Astrocyte (in vitro differentiated cells and primary cell): ENCODE results near the gene ATXN10. TPM values are rescaled to one million over a fixed set of nuclear protein-coding genes. Genes with fewer than 3 reads are reported as not detected.

Source experiments
- DNase-seq: peaks from one replicate; pipeline ENCODE4 v3.0.0-alpha.2; 2010; ENCODE audit warnings: low read depth
- FAIRE-seq: peaks from 2 replicates; lab custom pipeline; 2011; peaks lifted over from hg19 to GRCh38; lab: Jason Lieb, UNC
- H2AFZ ChIP-seq: 2 replicates; pipeline ENCODE4 v1.6.0; 2012; ENCODE audit warnings: low read depth, low read length, inconsistent platforms
- H3K27ac ChIP-seq: 2 replicates; pipeline ENCODE4 v1.5.1; 2011; ENCODE audit warnings: low read depth, low read length, inconsistent platforms
- H3K27me3 ChIP-seq: 2 replicates; pipeline ENCODE4 v1.6.0; 2011; ENCODE audit warnings: low read length, inconsistent platforms; ENCODE audit not compliant: insufficient read depth
- H3K36me3 ChIP-seq: 2 replicates; pipeline ENCODE4 v1.5.1; 2011; ENCODE audit warnings: low read length, inconsistent platforms; ENCODE audit not compliant: insufficient read depth
- H3K4me1 ChIP-seq: 2 replicates; pipeline ENCODE4 v1.5.1; 2011; ENCODE audit warnings: low read length, inconsistent platforms; ENCODE audit not compliant: insufficient read depth
- H3K4me2 ChIP-seq: 2 replicates; pipeline ENCODE4 v1.6.0; 2012; ENCODE audit warnings: low read length, inconsistent platforms
- H3K4me3 ChIP-seq: 2 replicates; pipeline ENCODE4 v1.5.1; 2011; ENCODE audit warnings: low read depth, mild to moderate bottlenecking, low read length, inconsistent platforms; ENCODE audit not compliant: insufficient read depth
- H3K79me2 ChIP-seq: 2 replicates; pipeline ENCODE4 v1.6.0; 2012; ENCODE audit warnings: mild to moderate bottlenecking, low read length, inconsistent platforms; ENCODE audit not compliant: insufficient read depth
- H3K9ac ChIP-seq: 2 replicates; pipeline ENCODE4 v1.6.0; 2012; ENCODE audit warnings: mild to moderate bottlenecking, low read length, inconsistent platforms
- H3K9me3 ChIP-seq: 2 replicates; pipeline ENCODE4 v1.5.1; 2012; ENCODE audit warnings: low read depth, mild to moderate bottlenecking, low read length, inconsistent platforms; ENCODE audit not compliant: insufficient read depth
- H4K20me1 ChIP-seq: 2 replicates; pipeline ENCODE4 v1.6.0; 2012; ENCODE audit warnings: low read length, inconsistent platforms; ENCODE audit not compliant: insufficient read depth
- H3K27ac Mint-ChIP-seq: one replicate; pipeline ENCODE4 v1.8.0; 2021; ENCODE audit warnings: mild to moderate bottlenecking, mixed read lengths; ENCODE audit not compliant: unreplicated experiment
- H3K27me3 Mint-ChIP-seq: one replicate; pipeline ENCODE4 v1.8.0; 2021; ENCODE audit warnings: low read depth, mixed read lengths; ENCODE audit not compliant: unreplicated experiment
- H3K36me3 Mint-ChIP-seq: one replicate; pipeline ENCODE4 v1.8.0; 2021; ENCODE audit warnings: low read depth, mixed read lengths; ENCODE audit not compliant: unreplicated experiment
- H3K4me1 Mint-ChIP-seq: one replicate; pipeline ENCODE4 v1.8.0; 2021; ENCODE audit warnings: low read depth, mixed read lengths; ENCODE audit not compliant: unreplicated experiment
- H3K4me3 Mint-ChIP-seq: one replicate; pipeline ENCODE4 v1.8.0; 2021; ENCODE audit warnings: mild to moderate bottlenecking, moderate library complexity, mixed read lengths; ENCODE audit not compliant: unreplicated experiment
- H3K9me3 Mint-ChIP-seq: one replicate; pipeline ENCODE4 v1.8.0; 2021; ENCODE audit warnings: mild to moderate bottlenecking, mixed read lengths; ENCODE audit not compliant: unreplicated experiment
- CTCF ChIP-seq: IDR thresholded peaks from 2 replicates; pipeline ENCODE4 v1.5.1; 2011; ENCODE audit warnings: low read depth, mild to moderate bottlenecking, inconsistent platforms, low read length, moderate library complexity; ENCODE audit not compliant: insufficient read depth
- EZH2 ChIP-seq: IDR thresholded peaks from 2 replicates; pipeline ENCODE4 v1.6.1; 2012; ENCODE audit warnings: mild to moderate bottlenecking, low read length, inconsistent platforms; ENCODE audit not compliant: insufficient read depth
- total RNA-seq: library from RNA; stranded (reverse); gene quantifications from 2 replicates; pipeline ENCODE4 v1.2.1, GENCODE V29; 2021

The ATXN10 gene
- total RNA-seq, 1 donor from 2014 or later, result 195 TPM

DNA sequence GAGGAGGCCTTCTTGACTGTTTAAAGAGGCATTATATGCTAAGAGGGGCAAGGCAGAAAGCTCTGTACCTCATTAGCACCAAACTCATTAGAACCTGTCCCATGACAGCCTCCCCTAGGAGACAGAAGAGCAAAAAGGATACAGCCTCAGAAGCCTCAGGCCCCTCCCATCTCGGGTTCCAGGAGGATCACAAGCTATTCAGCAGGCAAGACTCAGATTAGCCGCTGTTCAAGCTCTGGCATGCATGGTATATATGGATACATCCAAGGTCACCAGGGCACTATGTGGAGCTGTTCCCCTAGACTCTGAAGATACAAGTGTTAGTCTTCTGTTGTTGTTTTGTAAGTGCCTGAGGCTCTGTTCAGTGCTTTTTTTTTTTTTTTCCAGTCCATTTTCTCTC is 32.1 kb downstream of the ATXN10 start:
- DNase-seq, result no peak
- no peak overlapping the region for H3K4me3 Mint-ChIP-seq
- no peak overlapping the region for H3K27ac Mint-ChIP-seq
- H3K79me2 ChIP-seq, result peaks cover 86% of the 10 kb centered on the region
- H3K4me1 ChIP-seq, result peaks cover under 1% of the 10 kb centered on the region
- no peak for FAIRE-seq
- H3K9ac ChIP-seq, result no peak overlapping the region
- peaks cover 10% of the 10 kb centered on the region for H3K4me1 Mint-ChIP-seq
- no peak for TF ChIP-seq CTCF
- TF ChIP-seq EZH2, result no peak
- H3K9me3 ChIP-seq, result no peaks in the 10 kb centered on the region
- H3K27ac ChIP-seq, result no peak overlapping the region
- no peak overlapping the region for H3K4me3 ChIP-seq
- peaks cover 44% of the 10 kb centered on the region for H3K36me3 ChIP-seq
- peaks cover 25% of the 10 kb centered on the region for H4K20me1 ChIP-seq
- H3K27me3 ChIP-seq, result no peaks in the 10 kb centered on the region
- H3K27me3 Mint-ChIP-seq, result no peaks in the 10 kb centered on the region
- peaks cover 19% of the 10 kb centered on the region for H3K36me3 Mint-ChIP-seq
- no peak overlapping the region for H2AFZ ChIP-seq
- no peaks in the 10 kb centered on the region for H3K9me3 Mint-ChIP-seq
- no peak overlapping the region for H3K4me2 ChIP-seq

GRCh38 chr22:45704648-45705047 is 33.0 kb downstream of the ATXN10 start:
- H3K27ac ChIP-seq, result no peak overlapping the region
- Mint-ChIP-seq H3K27ac (no peak overlapping the region), H3K4me1 (peaks cover 18% of the 10 kb centered on the region), H3K36me3 (peaks cover 24% of the 10 kb centered on the region), H3K9me3 (no peaks in the 10 kb centered on the region), H3K27me3 (no peaks in the 10 kb centered on the region), H3K4me3 (no peak overlapping the region)
- TF ChIP-seq CTCF, result no peak
- no peak for TF ChIP-seq EZH2
- H3K27me3 ChIP-seq, result no peaks in the 10 kb centered on the region
- FAIRE-seq (no peak), DNase-seq (no peak)
- no peak overlapping the region for H3K4me2 ChIP-seq
- peaks cover 26% of the 10 kb centered on the region for H4K20me1 ChIP-seq
- H3K4me1 ChIP-seq, result peaks cover 10% of the 10 kb centered on the region
- H3K79me2 ChIP-seq, result peaks cover 78% of the 10 kb centered on the region
- no peaks in the 10 kb centered on the region for H3K9me3 ChIP-seq
- peaks cover 41% of the 10 kb centered on the region for H3K36me3 ChIP-seq
- H2AFZ ChIP-seq, result no peak overlapping the region
- H3K4me3 ChIP-seq, result no peak overlapping the region
- H3K9ac ChIP-seq, result no peak overlapping the region

DNA sequence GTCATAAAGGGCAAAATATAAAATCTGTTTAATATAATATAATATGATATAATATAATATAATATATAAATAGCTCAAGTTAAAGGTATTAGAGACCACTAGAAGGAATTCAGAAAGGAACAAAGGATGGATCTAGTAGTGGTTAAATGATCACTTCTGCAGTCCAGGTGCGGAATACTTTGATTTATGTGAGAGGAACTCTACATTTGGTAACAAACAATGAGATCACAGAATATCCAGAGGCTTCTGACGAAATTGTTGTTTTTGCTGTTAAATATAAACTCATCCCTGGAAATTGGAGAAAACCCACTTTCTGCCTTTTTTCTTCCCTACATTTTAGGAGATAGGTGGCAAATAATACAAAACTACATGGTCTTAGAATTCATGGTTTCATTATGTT is 36.0 kb downstream of the ATXN10 start:
- Histone ChIP-seq H3K4me3 (no peak overlapping the region), H2AFZ (no peak overlapping the region), H3K27me3 (no peaks in the 10 kb centered on the region), H3K27ac (no peak overlapping the region), H3K4me2 (no peak overlapping the region), H3K4me1 (peaks cover 21% of the 10 kb centered on the region), H4K20me1 (peaks cover 36% of the 10 kb centered on the region), H3K79me2 (peaks cover 79% of the 10 kb centered on the region), H3K9ac (no peak overlapping the region), H3K9me3 (no peaks in the 10 kb centered on the region), H3K36me3 (peaks cover 27% of the 10 kb centered on the region)
- no peaks in the 10 kb centered on the region for H3K9me3 Mint-ChIP-seq
- FAIRE-seq (no peak), DNase-seq (no peak)
- no peak for TF ChIP-seq EZH2
- TF ChIP-seq CTCF, result no peak
- H3K36me3 Mint-ChIP-seq, result peaks cover 22% of the 10 kb centered on the region
- no peak overlapping the region for H3K27ac Mint-ChIP-seq
- H3K4me1 Mint-ChIP-seq, result peaks cover 33% of the 10 kb centered on the region
- H3K4me3 Mint-ChIP-seq, result no peak overlapping the region
- no peaks in the 10 kb centered on the region for H3K27me3 Mint-ChIP-seq
